Measurements from ENCODE around the gene B4GALT5. TPM values are rescaled to one million over a fixed set of nuclear protein-coding genes. Genes with fewer than 3 reads are reported as not detected.

B4GALT5 gene
- total RNA-seq, 1 experiment from 2014 or later: 77.0 TPM

- Mint-ChIP-seq H3K9me3 (no peaks in the 10 kb centered on the region; a peak in 1 of 5 replicates), H3K36me3 (ENCODE audit: insufficient read depth in 1 of 3, low read depth in 3 of 3) (peaks cover 0 to 4% (median 0%) of the 10 kb centered on the region in 3 experiments; a peak in 1 of 7 replicates), H3K27ac (peak overlapping the region; percentile 1 to 71 (median 56); a peak in 4 of 7 replicates), H3K4me1 (peaks cover 63 to 72% of the 10 kb centered on the region in 2 experiments), H3K4me3 (no peak overlapping the region; a peak in 1 of 5 replicates), H3K27me3 (ENCODE audit: low read depth) (no peaks in the 10 kb centered on the region)
- no peak overlapping the region for H2AK5ac ChIP-seq (ENCODE audit: insufficient read length, low read length)
- no peak overlapping the region for H3K27ac ChIP-seq (ENCODE audit: insufficient read length, low read depth, low read length)
- no peak overlapping the region for H4K8ac ChIP-seq (replicated peaks; ENCODE audit: insufficient read length, low read depth, low read length)
- no peaks in the 10 kb centered on the region for H3K9me3 ChIP-seq (ENCODE audit: control insufficient read depth, low read depth, low read length)
- H3K4ac ChIP-seq (ENCODE audit: low read depth, low read length): no peak overlapping the region
- peaks cover 52% of the 10 kb centered on the region; the same call in 1 of the 2 replicates for H3K79me2 ChIP-seq (ENCODE audit: insufficient read depth, low read length)
- no peaks in the 10 kb centered on the region for H4K20me1 ChIP-seq (ENCODE audit: control insufficient read depth, insufficient read depth, insufficient read length)
- no peak for DNase-seq
- no peak overlapping the region for H2BK12ac ChIP-seq (ENCODE audit: insufficient read length, low read depth, low read length)
- no peak overlapping the region for H3K14ac ChIP-seq (ENCODE audit: insufficient read depth, low read length)
- H3K9ac ChIP-seq (ENCODE audit: extremely low read depth, insufficient read length, low read length): no peak overlapping the region
- no peak overlapping the region for H2BK120ac ChIP-seq (ENCODE audit: low read depth, low read length, poor library complexity, severe bottlenecking)
- H3K79me1 ChIP-seq (ENCODE audit: insufficient read depth, low read depth, low read length, poor library complexity, severe bottlenecking): no peaks in the 10 kb centered on the region
- H3K4me1 ChIP-seq (ENCODE audit: insufficient read depth, low read length): peaks cover 12% of the 10 kb centered on the region; the same call in 1 of the 2 replicates
- H2AFZ ChIP-seq (ENCODE audit: low read length): no peak overlapping the region
- no peak overlapping the region for H3K18ac ChIP-seq (ENCODE audit: insufficient read length, low read depth, low read length)
- WGBS (ENCODE audit: extremely low coverage, insufficient read length, low lambda C conversion rate): no CpG with 5 or more reads among the region's 10 CpGs
- no peaks in the 10 kb centered on the region for H3K23me2 ChIP-seq (ENCODE audit: insufficient read length, low read depth, low read length, poor library complexity, severe bottlenecking)
- no peak overlapping the region for H3K23ac ChIP-seq (ENCODE audit: insufficient read length, low read depth, low read length)
- no peak overlapping the region for H2BK15ac ChIP-seq (ENCODE audit: low read depth, low read length)
- no peak overlapping the region for H2BK20ac ChIP-seq (ENCODE audit: low read depth, low read length, poor library complexity, severe bottlenecking)
- H2BK5ac ChIP-seq (ENCODE audit: insufficient read length, low read length): no peak overlapping the region
- no peak overlapping the region for H4K91ac ChIP-seq (ENCODE audit: insufficient read length, low read depth, low read length)
- H3K27me3 ChIP-seq (ENCODE audit: insufficient read depth, low read length): no peaks in the 10 kb centered on the region
- no peak overlapping the region for H3K4me2 ChIP-seq (ENCODE audit: insufficient read depth, insufficient read length, low read length)
- no peak overlapping the region for H3T11ph ChIP-seq (ENCODE audit: low read length)
- TF ChIP-seq CTCF (conservative IDR thresholded peaks at IDR 0.05): no peak
- no peak overlapping the region for H3K56ac ChIP-seq (ENCODE audit: insufficient read length, low read depth, low read length)
- H4K5ac ChIP-seq (ENCODE audit: insufficient read length, low read depth, low read length): no peak overlapping the region
Measured at GRCh38 chr20:49674383-49675352, 39.0 kb downstream of the B4GALT5 start.
